Kidney (tissue), 14 donors: ENCODE results near the gene TMPRSS11A. TPM values are rescaled to one million over a fixed set of nuclear protein-coding genes. Genes with fewer than 3 reads are reported as not detected.

Experiments used
- DNase-seq, 5 donors: peaks; one replicate each; pipeline ENCODE4 v3.0.0-alpha.2; 2013 to 2020
- FAIRE-seq: peaks from 2 replicates; lab custom pipeline; 2012; peaks lifted over from hg19 to GRCh38; lab: Jason Lieb, UNC
- H3K27ac ChIP-seq, 2 donors: one replicate each; pipeline ENCODE4 v1.7.0; 2013; ENCODE audit warnings: low read depth in 2 of 2, low read length in 2 of 2, inconsistent platforms in 1 of 2
- H3K27me3 ChIP-seq: one replicate; pipeline ENCODE4 v1.7.1; 2013; ENCODE audit warnings: low read length, inconsistent platforms; ENCODE audit not compliant: control insufficient read depth, insufficient read depth
- H3K36me3 ChIP-seq, 3 donors: one replicate each; pipeline versions ENCODE4 v1.7.0 to v1.7.1; 2013; ENCODE audit warnings: low read length in 3 of 3, control low read depth in 1 of 3, inconsistent platforms in 1 of 3; ENCODE audit not compliant: insufficient read depth in 3 of 3, control insufficient read depth in 2 of 3
- H3K4me1 ChIP-seq, 3 donors: one replicate each; pipeline versions ENCODE4 v1.7.0 to v1.7.1; 2013; ENCODE audit warnings: low read length in 3 of 3, inconsistent platforms in 1 of 3, low read depth in 1 of 3; ENCODE audit not compliant: control insufficient read depth in 2 of 3, insufficient read depth in 2 of 3
- H3K4me3 ChIP-seq, 3 donors: one replicate each; pipeline versions ENCODE4 v1.7.0 to v1.8.1; 2013; ENCODE audit warnings: low read length in 3 of 3, control low read depth in 1 of 3, inconsistent platforms in 1 of 3
- H3K9ac ChIP-seq, 3 donors: one replicate each; pipeline versions ENCODE4 v1.7.0 to v1.7.1; 2013; ENCODE audit warnings: low read length in 3 of 3, control low read depth in 1 of 3, inconsistent platforms in 1 of 3
- H3K9me3 ChIP-seq, 3 donors: one replicate each; pipeline versions ENCODE4 v1.7.0 to v1.7.1; 2013; ENCODE audit warnings: low read length in 3 of 3, control low read depth in 1 of 3, inconsistent platforms in 1 of 3; ENCODE audit not compliant: control insufficient read depth in 2 of 3, insufficient read depth in 1 of 3
- CTCF ChIP-seq: IDR thresholded peaks from 3 replicates; pipeline ENCODE4 v1.5.1; 2012; ENCODE audit warnings: mild to moderate bottlenecking, moderate library complexity, borderline replicate concordance; ENCODE audit not compliant: insufficient read depth; ENCODE audit errors: extremely low read depth
- intact Hi-C: fragments of 100-400 bp; cut with DNase I; formaldehyde crosslinking; loops from one replicate; pipeline ENCODE4 v1.11.1; 2022
- polyA plus RNA-seq: library from polyadenylated mRNA; stranded (reverse); fragments of 350-450 nt; fragmentation: Illumina TruSeq; extraction: RNeasy Lipid Tissue Mini Kit (QIAGEN cat#74804); gene quantifications from one replicate; pipeline ENCODE4 v1.2.3, GENCODE V29; 2014; ENCODE audit warnings: low read depth, low replicate concordance; ENCODE audit not compliant: insufficient read depth
- total RNA-seq: library from RNA; stranded (reverse); fragmentation: NEBNext Ultra II Directional; extraction: Animal tissue kit (Norgen Biotek cat#: 25700); gene quantifications from one replicate; pipeline ENCODE4 v1.2.1, GENCODE V29; 2021
- donor health status: control.
- donor health status: control.
- donor health status: control.
- donor health status: control.
- donor health status: control.
- donor health status: DM: yes; HTN: yes; CAD: no.
- donor health status: Normal renal cell carcinoma (clear cell type).

The TMPRSS11A gene
- total and polyA plus RNA-seq, 2 donors from 2014 or later, result not detected

DNA sequence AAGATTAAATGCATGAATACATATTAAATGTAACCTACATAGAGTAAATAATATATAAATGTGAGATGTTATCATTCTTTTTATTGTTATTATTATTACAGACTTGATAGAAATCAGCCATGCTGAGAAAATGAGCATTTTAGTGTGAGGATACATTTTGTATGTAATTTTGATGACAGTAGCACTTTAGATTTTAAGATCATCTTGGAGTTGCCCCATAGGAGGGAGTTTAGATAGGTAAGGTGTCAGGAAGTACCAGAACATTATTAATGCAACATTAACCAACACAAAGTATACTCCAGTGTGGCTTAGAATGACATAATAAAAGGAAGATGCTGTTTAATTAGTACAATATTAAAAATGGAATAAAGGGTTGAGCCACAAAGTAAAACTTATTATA is 8.4 kb downstream of the TMPRSS11A start:
- FAIRE-seq (no peak), DNase-seq (no peak)
- Histone ChIP-seq H3K27me3 (no peaks in the 10 kb centered on the region), H3K4me1 (no peaks in the 10 kb centered on the region), H3K9ac (no peak overlapping the region), H3K9me3 (peaks cover 0 to 3% (median 0%) of the 10 kb centered on the region in 3 donors), H3K4me3 (no peak overlapping the region), H3K36me3 (no peaks in the 10 kb centered on the region), H3K27ac (no peak overlapping the region)
- TF ChIP-seq CTCF, result no peak
- intact Hi-C loops, result no loop called here

DNA sequence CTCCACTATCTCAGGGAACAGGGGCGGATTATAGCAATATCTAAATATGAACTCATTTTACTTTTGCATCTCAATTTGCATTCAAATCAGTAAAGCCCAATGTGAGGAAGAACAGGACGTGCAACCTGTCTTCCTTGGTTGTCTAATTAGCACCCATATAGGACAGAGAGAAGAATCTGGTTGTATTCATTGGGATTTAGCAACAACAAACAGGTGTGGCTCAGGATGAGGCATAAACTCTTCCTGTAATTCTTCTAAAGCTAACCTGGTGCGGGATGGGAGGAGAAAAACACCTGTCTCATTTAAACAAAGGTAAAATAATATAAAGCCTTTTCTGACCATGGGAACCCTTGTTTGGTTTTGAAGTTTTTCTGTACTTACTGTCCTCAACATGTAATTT is 22.2 kb downstream of the TMPRSS11A start:
- DNase-seq (no peak), FAIRE-seq (no peak)

DNA sequence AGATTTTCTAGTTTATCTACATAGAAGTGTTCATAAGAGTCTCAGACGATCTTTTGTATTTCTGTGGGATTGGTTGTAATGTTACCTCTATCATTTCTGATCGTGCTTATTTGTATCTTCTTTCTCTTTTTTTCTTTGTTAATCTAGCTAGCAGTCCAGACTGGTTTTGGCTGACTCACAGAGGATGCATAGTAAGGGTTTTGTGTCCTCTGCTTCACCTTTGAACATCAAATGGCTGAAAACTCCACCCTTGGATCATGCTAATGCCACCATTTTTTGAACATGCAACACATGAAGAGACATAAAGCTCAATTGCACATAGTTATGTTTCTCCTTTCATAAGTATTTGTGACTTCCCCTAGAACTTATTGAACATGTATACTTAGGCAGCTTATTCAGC is 22.8 kb downstream of the TMPRSS11A start:
- Histone ChIP-seq H3K27me3 (no peaks in the 10 kb centered on the region), H3K9me3 (peaks cover 0 to 6% (median 0%) of the 10 kb centered on the region in 3 donors), H3K9ac (no peak overlapping the region), H3K4me3 (no peak overlapping the region), H3K4me1 (no peaks in the 10 kb centered on the region), H3K27ac (no peak overlapping the region), H3K36me3 (no peaks in the 10 kb centered on the region)
- TF ChIP-seq CTCF, result no peak
- intact Hi-C loops, result no loop called here
- FAIRE-seq (no peak), DNase-seq (no peak)

More for the DNA sequence above, 22.2 kb downstream of the TMPRSS11A start:
- Histone ChIP-seq H3K27me3 (no peaks in the 10 kb centered on the region), H3K36me3 (no peaks in the 10 kb centered on the region), H3K9ac (no peak overlapping the region), H3K9me3 (peaks cover 0 to 6% (median 0%) of the 10 kb centered on the region in 3 donors), H3K4me1 (no peaks in the 10 kb centered on the region), H3K27ac (no peak overlapping the region), H3K4me3 (no peak overlapping the region)
- intact Hi-C loops, result no loop called here
- no peak for TF ChIP-seq CTCF

DNA sequence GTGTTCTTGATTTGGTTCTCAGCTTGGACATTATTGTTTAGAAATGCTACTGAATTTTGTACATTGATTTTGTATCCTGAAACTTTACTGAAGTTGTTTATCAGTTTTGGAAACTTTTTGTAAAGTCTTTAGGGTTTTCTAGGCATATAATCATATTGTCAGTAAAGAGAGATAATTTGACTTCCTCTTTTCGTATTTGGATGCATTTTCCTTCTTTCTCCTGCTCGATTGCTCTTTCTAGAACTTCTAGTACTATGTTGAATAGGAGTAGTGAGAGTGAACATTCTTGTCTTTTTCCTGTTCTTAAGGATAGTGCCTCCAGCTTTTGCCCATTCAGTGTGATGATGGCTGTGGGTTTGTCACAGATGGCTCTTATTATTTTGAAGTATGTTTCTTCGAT is 24.1 kb downstream of the TMPRSS11A start:
- FAIRE-seq, result no peak
- peaks cover 0 to 6% (median 0%) of the 10 kb centered on the region in 3 donors for H3K9me3 ChIP-seq
- no peaks in the 10 kb centered on the region for H3K4me1 ChIP-seq
- no peak for TF ChIP-seq CTCF
- no peaks in the 10 kb centered on the region for H3K36me3 ChIP-seq
- H3K4me3 ChIP-seq, result no peak overlapping the region
- H3K27me3 ChIP-seq, result no peaks in the 10 kb centered on the region
- H3K27ac ChIP-seq, result no peak overlapping the region
- intact Hi-C loops, result no loop called here
- H3K9ac ChIP-seq, result no peak overlapping the region
- DNase-seq, result no peak
